Activated T-cell treated with anti-CD3 and anti-CD28 coated beads for 48 hours (primary cell): ENCODE data around the gene SMPD4.
"Not testable (repeated sequence)": the region's sequence is repeated elsewhere in the genome, so short reads cannot be mapped to it uniquely, and the experiment has no call there.

ENCODE experiments used
- DNase-seq: peaks from one replicate; pipeline ENCODE4 v3.0.0-alpha.2; 2020; ENCODE audit warnings: low read depth

SMPD4 gene

GRCh38 chr2:130139331-130140280 lies 41.8 kb downstream of the SMPD4 start:
- DNase-seq, result not testable (repeated sequence)

GRCh38 chr2:130138841-130139251 lies 42.6 kb downstream of the SMPD4 start:
- not testable (repeated sequence) for DNase-seq

- not testable (repeated sequence) for DNase-seq
Measured at GRCh38 chr2:130138326-130138725, 43.1 kb downstream of the SMPD4 start.

- not testable (repeated sequence) for DNase-seq
Measured at GRCh38 chr2:130137118-130137517, 44.3 kb downstream of the SMPD4 start.

- DNase-seq, result not testable (repeated sequence)
Measured at GRCh38 chr2:130136546-130136945, 44.9 kb downstream of the SMPD4 start.

GRCh38 chr2:130135692-130136541 lies 45.5 kb downstream of the SMPD4 start:
- no peak for DNase-seq

- not testable (repeated sequence) for DNase-seq
Measured at GRCh38 chr2:130129120-130129829, 52.1 kb downstream of the SMPD4 start, which contains the start of gene POTEF. Gene POTEF, minus strand, starts transcription at chr2:130129222. Its CDS starts 8,707 bp downstream, at chr2:130120515.

GRCh38 chr2:130128464-130128863 lies 52.9 kb downstream of the SMPD4 start:
- DNase-seq, result not testable (repeated sequence)

- DNase-seq, result not testable (repeated sequence)
Measured at GRCh38 chr2:130127726-130128125, 53.7 kb downstream of the SMPD4 start.

GRCh38 chr2:130120924-130121323 lies 60.5 kb downstream of the SMPD4 start:
- not testable (repeated sequence) for DNase-seq

GRCh38 chr2:130102597-130103363 lies 78.6 kb downstream of the SMPD4 start:
- not testable (repeated sequence) for DNase-seq
